Neural progenitor cell (in vitro differentiated cells): ENCODE measurements around the gene YBX3. TPM values are rescaled to one million over a fixed set of nuclear protein-coding genes. Genes with fewer than 3 reads are reported as not detected.

ENCODE experiments used
- DNase-seq: peaks from one replicate; pipeline ENCODE4 v3.0.0-alpha.2; 2016; ENCODE audit warnings: low spot score
- H2AFZ ChIP-seq: fragments of 200-600 bp; sonication (generic); replicated peaks from 2 replicates; pipeline ENCODE4 v1.6.1; 2016; ENCODE audit warnings: antibody characterized with exemption
- H3F3A ChIP-seq: fragments of 200-600 bp; sonication (generic); 2 replicates; pipeline ENCODE4 v1.6.1; 2016; ENCODE audit warnings: antibody characterized with exemption, low read depth
- H3K27ac ChIP-seq: fragments of 200-600 bp; sonication (generic); 2 replicates; pipeline ENCODE4 v1.5.1; 2016; ENCODE audit warnings: mild to moderate bottlenecking
- H3K27me3 ChIP-seq: fragments of 200-600 bp; sonication (generic); 2 replicates; pipeline ENCODE4 v1.6.1; 2016; ENCODE audit warnings: mild to moderate bottlenecking, moderate library complexity
- H3K36me3 ChIP-seq: fragments of 200-600 bp; sonication (generic); 2 replicates; pipeline ENCODE4 v1.5.1; 2016
- H3K4me1 ChIP-seq: fragments of 200-600 bp; sonication (generic); 2 replicates; pipeline ENCODE4 v1.6.1; 2016; ENCODE audit warnings: mixed run types
- H3K4me2 ChIP-seq: fragments of 200-600 bp; sonication (generic); 2 replicates; pipeline ENCODE4 v1.6.1; 2016
- H3K4me3 ChIP-seq: fragments of 200-600 bp; sonication (generic); 2 replicates; pipeline ENCODE4 v1.5.1; 2016
- H3K79me2 ChIP-seq: fragments of 200-600 bp; sonication (generic); 2 replicates; pipeline ENCODE4 v1.6.1; 2016; ENCODE audit warnings: low read depth
- H3K9ac ChIP-seq: fragments of 200-600 bp; sonication (generic); 2 replicates; pipeline ENCODE4 v1.6.1; 2016
- H3K9me3 ChIP-seq: fragments of 200-600 bp; sonication (generic); 2 replicates; pipeline ENCODE4 v1.5.1; 2016; ENCODE audit warnings: low read depth
- H4K20me1 ChIP-seq: fragments of 200-600 bp; sonication (generic); 2 replicates; pipeline ENCODE4 v1.6.1; 2016; ENCODE audit warnings: low read depth
- H3K27ac Mint-ChIP-seq: 3 replicates; pipeline ENCODE4 v1.8.0; 2021; ENCODE audit warnings: mixed read lengths
- H3K27me3 Mint-ChIP-seq: 2 replicates; pipeline ENCODE4 v1.8.0; 2022; ENCODE audit warnings: low read depth, mild to moderate bottlenecking, inconsistent platforms, moderate library complexity, mixed read lengths; ENCODE audit not compliant: insufficient read depth
- H3K36me3 Mint-ChIP-seq: 3 replicates; pipeline ENCODE4 v1.8.0; 2021; ENCODE audit warnings: mixed read lengths
- H3K4me1 Mint-ChIP-seq: 3 replicates; pipeline ENCODE4 v1.8.0; 2021; ENCODE audit warnings: mixed read lengths
- H3K4me3 Mint-ChIP-seq: 3 replicates; pipeline ENCODE4 v1.8.0; 2021; ENCODE audit warnings: mild to moderate bottlenecking, moderate library complexity, mixed read lengths
- H3K9me3 Mint-ChIP-seq: 3 replicates; pipeline ENCODE4 v1.8.0; 2020; ENCODE audit warnings: mixed read lengths
- EZH2 ChIP-seq: fragments of 200-600 bp; sonication (generic); IDR thresholded peaks from 2 replicates; pipeline ENCODE4 v1.6.1; 2017; ENCODE audit warnings: antibody characterized with exemption, mild to moderate bottlenecking, moderate library complexity
- EZH2phosphoT487 ChIP-seq: fragments of 200-600 bp; sonication (generic); IDR thresholded peaks from 2 replicates; pipeline ENCODE4 v1.6.1; 2017; ENCODE audit warnings: antibody characterized with exemption
- total RNA-seq: library from RNA; depleted of rRNA; stranded (reverse); fragments of >200 nt; gene quantifications from 2 replicates; pipeline ENCODE4 v1.2.3, GENCODE V29; 2015; ENCODE audit warnings: low replicate concordance
- TF ChIP-seq, protein P1 (sequence below): fragments of 200-600 bp; sonication (generic); IDR thresholded peaks from 2 replicates; pipeline ENCODE4 v1.5.1; 2017; ENCODE audit warnings: antibody characterized with exemption, mild to moderate bottlenecking

The YBX3 gene
- total RNA-seq, 1 donor from 2014 or later = 78.9 TPM

DNA sequence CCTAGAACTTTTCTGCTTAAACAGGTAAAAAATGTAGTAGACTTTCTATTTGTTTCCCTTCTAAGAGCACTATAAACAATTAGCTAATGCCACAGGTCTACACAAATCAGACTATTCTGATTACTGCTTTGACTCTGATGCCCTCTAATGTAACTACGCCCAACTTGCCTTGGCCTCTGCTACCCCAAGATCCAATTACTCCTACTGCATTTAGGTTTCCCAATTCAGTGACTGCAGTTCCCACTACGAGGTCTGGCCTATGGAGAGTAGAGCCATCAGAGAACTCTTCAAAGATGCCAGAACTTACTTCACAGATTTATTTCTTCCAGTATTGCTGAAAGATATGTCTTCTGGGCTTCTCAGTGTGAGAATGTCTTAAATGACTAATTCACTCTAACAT lies 34.0 kb downstream of the YBX3 start:
- no peak overlapping the region for H3K4me2 ChIP-seq
- no peak overlapping the region for H3K9ac ChIP-seq
- TF ChIP-seq EZH2phosphoT487 (no peak), EZH2 (no peak)
- TF ChIP-seq, protein P1, sequence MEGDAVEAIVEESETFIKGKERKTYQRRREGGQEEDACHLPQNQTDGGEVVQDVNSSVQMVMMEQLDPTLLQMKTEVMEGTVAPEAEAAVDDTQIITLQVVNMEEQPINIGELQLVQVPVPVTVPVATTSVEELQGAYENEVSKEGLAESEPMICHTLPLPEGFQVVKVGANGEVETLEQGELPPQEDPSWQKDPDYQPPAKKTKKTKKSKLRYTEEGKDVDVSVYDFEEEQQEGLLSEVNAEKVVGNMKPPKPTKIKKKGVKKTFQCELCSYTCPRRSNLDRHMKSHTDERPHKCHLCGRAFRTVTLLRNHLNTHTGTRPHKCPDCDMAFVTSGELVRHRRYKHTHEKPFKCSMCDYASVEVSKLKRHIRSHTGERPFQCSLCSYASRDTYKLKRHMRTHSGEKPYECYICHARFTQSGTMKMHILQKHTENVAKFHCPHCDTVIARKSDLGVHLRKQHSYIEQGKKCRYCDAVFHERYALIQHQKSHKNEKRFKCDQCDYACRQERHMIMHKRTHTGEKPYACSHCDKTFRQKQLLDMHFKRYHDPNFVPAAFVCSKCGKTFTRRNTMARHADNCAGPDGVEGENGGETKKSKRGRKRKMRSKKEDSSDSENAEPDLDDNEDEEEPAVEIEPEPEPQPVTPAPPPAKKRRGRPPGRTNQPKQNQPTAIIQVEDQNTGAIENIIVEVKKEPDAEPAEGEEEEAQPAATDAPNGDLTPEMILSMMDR = no peak
- Mint-ChIP-seq H3K4me1 (no peaks in the 10 kb centered on the region), H3K27ac (no peak overlapping the region), H3K27me3 (peaks cover 4% of the 10 kb centered on the region), H3K9me3 (no peaks in the 10 kb centered on the region), H3K4me3 (no peak overlapping the region), H3K36me3 (no peaks in the 10 kb centered on the region)
- no peak overlapping the region for H3K27ac ChIP-seq
- H3K79me2 ChIP-seq = no peaks in the 10 kb centered on the region
- no peak for DNase-seq
- H4K20me1 ChIP-seq = no peaks in the 10 kb centered on the region
- no peaks in the 10 kb centered on the region for H3K36me3 ChIP-seq
- H3K9me3 ChIP-seq = no peaks in the 10 kb centered on the region
- no peak overlapping the region for H3K4me3 ChIP-seq
- no peaks in the 10 kb centered on the region for H3K4me1 ChIP-seq
- H3K27me3 ChIP-seq = no peaks in the 10 kb centered on the region
- H3F3A ChIP-seq = no peaks in the 10 kb centered on the region
- H2AFZ ChIP-seq = no peak overlapping the region

GRCh38 chr12:10688042-10688441 lies 35.1 kb downstream of the YBX3 start:
- no peak overlapping the region for H3K4me3 Mint-ChIP-seq
- no peaks in the 10 kb centered on the region for H3K4me1 Mint-ChIP-seq
- Histone ChIP-seq H3K27me3 (no peaks in the 10 kb centered on the region), H3K4me3 (no peak overlapping the region), H3K4me2 (no peak overlapping the region), H3K36me3 (no peaks in the 10 kb centered on the region), H3F3A (no peaks in the 10 kb centered on the region), H3K9me3 (no peaks in the 10 kb centered on the region), H3K9ac (no peak overlapping the region), H3K27ac (no peak overlapping the region), H4K20me1 (no peaks in the 10 kb centered on the region), H3K79me2 (no peaks in the 10 kb centered on the region), H3K4me1 (no peaks in the 10 kb centered on the region), H2AFZ (no peak overlapping the region)
- peaks cover 4% of the 10 kb centered on the region for H3K27me3 Mint-ChIP-seq
- no peaks in the 10 kb centered on the region for H3K36me3 Mint-ChIP-seq
- no peak overlapping the region for H3K27ac Mint-ChIP-seq
- no peak for DNase-seq
- H3K9me3 Mint-ChIP-seq = no peaks in the 10 kb centered on the region
- TF ChIP-seq EZH2 (no peak), EZH2phosphoT487 (no peak)
- TF ChIP-seq, protein P1 = no peak

GRCh38 chr12:10673659-10674384 lies 49.3 kb downstream of the YBX3 start, which contains the start of gene STYK1:
STYK1 (minus strand) TSS chr12:10674052; CDS start chr12:10634618, 39,434 bp downstream.
- Histone ChIP-seq H3F3A (no peaks in the 10 kb centered on the region), H3K36me3 (no peaks in the 10 kb centered on the region), H2AFZ (peak within 1 kb of the TSS; percentile 99), H3K27ac (no peak within 1 kb of the TSS), H3K27me3 (peaks cover 19% of the 10 kb centered on the region), H3K9me3 (no peaks in the 10 kb centered on the region), H3K9ac (no peak within 1 kb of the TSS), H3K4me2 (peak within 1 kb of the TSS; percentile 83), H3K4me1 (no peaks in the 10 kb centered on the region), H3K79me2 (no peaks in the 10 kb centered on the region), H4K20me1 (no peaks in the 10 kb centered on the region), H3K4me3 (peak within 1 kb of the TSS; percentile 57)
- Mint-ChIP-seq H3K4me1 (no peaks in the 10 kb centered on the region), H3K27me3 (peaks cover 8% of the 10 kb centered on the region), H3K27ac (no peak within 1 kb of the TSS), H3K4me3 (peak within 1 kb of the TSS; percentile 86), H3K36me3 (no peaks in the 10 kb centered on the region), H3K9me3 (no peaks in the 10 kb centered on the region)
- peak; percentile 75 for DNase-seq
- TF ChIP-seq, protein P1 = peak; percentile 100
- TF ChIP-seq EZH2 = peak; percentile 52
- TF ChIP-seq EZH2phosphoT487 = no peak
